Tibial artery (tissue), 4 donors: Measurements from ENCODE around the gene TFB1M.

Experiments used
- DNase-seq, 2 donors: peaks; one replicate each; pipeline ENCODE4 v3.0.0-alpha.2; 2019
- H3K27ac ChIP-seq, 2 donors: fragments of 200-600 bp; sonication (generic) in 1 of 2; 1 replicate in 1 of 2; 2 replicates in 1 of 2; pipeline ENCODE4 v1.5.1; 2018 to 2019; ENCODE audit warnings: mild to moderate bottlenecking in 1 of 2
- H3K27me3 ChIP-seq, 2 donors: fragments of 200-600 bp; sonication (generic) in 1 of 2; one replicate each; pipeline versions ENCODE4 v1.5.1 to v1.6.0; 2016 to 2019
- H3K36me3 ChIP-seq, 3 donors: fragments of 200-600 bp; sonication (generic) in 2 of 3; one replicate each; pipeline ENCODE4 v1.5.1; 2016 to 2019; ENCODE audit warnings: mild to moderate bottlenecking in 2 of 3
- H3K4me1 ChIP-seq, 4 donors: fragments of 200-600 bp; sonication (generic) in 2 of 4; 1 replicate in 3 of 4; 2 replicates in 1 of 4; pipeline ENCODE4 v1.5.1; 2016 to 2019
- H3K4me3 ChIP-seq, 2 donors: fragments of 200-600 bp; sonication (generic) in 1 of 2; 1 replicate in 1 of 2; 2 replicates in 1 of 2; pipeline ENCODE4 v1.5.1; 2018 to 2019; ENCODE audit warnings: mild to moderate bottlenecking in 2 of 2
- H3K9me3 ChIP-seq, 3 donors: fragments of 200-600 bp; sonication (generic) in 1 of 3; one replicate each; pipeline ENCODE4 v1.5.1; 2016 to 2019
- intact Hi-C: fragments of 100-400 bp; cut with DNase I; formaldehyde crosslinking; loops from one replicate; pipeline ENCODE4 v1.15.0; 2023; ENCODE audit warnings: low total_unique reads
- TF ChIP-seq, protein P1 (sequence below), 2 experiments: fragments of 200-600 bp in 1 of 2; fragments of 450-650 bp in 1 of 2; IDR thresholded peaks; one replicate each; pipeline ENCODE4 v1.5.1; 2017 to 2019; ENCODE audit warnings: antibody characterized with exemption in 2 of 2, mild to moderate bottlenecking in 1 of 2, moderate library complexity in 1 of 2

The TFB1M gene

DNA sequence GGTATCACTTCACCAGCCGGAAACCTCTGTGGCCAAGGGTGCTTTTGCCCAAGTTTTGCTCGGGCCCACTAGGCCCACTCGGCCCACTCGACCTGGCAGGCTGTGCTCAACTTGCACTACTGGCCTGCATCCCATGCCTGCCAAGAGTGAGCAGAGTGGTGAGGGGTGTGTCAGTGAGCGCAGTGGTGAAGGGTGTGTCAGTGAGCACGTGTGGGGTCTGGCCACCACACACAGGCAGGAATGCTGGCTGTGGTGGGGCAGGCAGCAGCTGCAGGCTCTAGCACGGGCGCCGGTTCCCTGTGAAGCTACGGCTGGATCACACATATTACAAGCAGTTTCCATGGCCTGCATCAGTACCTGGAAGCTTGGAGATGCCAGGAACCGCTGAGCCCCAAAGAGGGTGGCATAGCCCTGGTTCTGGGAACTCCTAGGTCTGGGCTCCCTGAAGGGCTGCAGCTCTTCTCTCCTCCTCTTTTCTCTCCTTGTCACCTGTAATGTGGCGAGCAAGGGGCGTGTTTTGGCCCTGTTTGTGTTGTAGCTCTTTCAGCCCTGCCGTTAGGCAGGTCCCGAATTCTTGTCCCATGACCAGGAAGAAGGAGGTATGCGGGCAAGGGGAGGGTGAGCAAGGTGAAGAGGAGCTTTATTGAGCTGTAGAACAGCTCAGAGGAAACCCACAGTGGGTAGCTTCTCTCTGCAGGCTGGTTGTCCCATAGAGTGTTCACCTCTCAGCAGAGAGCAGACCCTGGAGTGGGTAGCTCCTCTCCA is 101.5 kb downstream of the TFB1M start:
- Histone ChIP-seq H3K27me3 (no peaks in the 10 kb centered on the region), H3K9me3 (no peaks in the 10 kb centered on the region), H3K4me1 (no peaks in the 10 kb centered on the region), H3K36me3 (no peaks in the 10 kb centered on the region), H3K27ac (no peak overlapping the region), H3K4me3 (no peak overlapping the region)
- no peak for DNase-seq
- intact Hi-C loops: no loop called here
- TF ChIP-seq, protein P1, sequence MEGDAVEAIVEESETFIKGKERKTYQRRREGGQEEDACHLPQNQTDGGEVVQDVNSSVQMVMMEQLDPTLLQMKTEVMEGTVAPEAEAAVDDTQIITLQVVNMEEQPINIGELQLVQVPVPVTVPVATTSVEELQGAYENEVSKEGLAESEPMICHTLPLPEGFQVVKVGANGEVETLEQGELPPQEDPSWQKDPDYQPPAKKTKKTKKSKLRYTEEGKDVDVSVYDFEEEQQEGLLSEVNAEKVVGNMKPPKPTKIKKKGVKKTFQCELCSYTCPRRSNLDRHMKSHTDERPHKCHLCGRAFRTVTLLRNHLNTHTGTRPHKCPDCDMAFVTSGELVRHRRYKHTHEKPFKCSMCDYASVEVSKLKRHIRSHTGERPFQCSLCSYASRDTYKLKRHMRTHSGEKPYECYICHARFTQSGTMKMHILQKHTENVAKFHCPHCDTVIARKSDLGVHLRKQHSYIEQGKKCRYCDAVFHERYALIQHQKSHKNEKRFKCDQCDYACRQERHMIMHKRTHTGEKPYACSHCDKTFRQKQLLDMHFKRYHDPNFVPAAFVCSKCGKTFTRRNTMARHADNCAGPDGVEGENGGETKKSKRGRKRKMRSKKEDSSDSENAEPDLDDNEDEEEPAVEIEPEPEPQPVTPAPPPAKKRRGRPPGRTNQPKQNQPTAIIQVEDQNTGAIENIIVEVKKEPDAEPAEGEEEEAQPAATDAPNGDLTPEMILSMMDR (IDR thresholded peaks at IDR 0.05): no peak

DNA sequence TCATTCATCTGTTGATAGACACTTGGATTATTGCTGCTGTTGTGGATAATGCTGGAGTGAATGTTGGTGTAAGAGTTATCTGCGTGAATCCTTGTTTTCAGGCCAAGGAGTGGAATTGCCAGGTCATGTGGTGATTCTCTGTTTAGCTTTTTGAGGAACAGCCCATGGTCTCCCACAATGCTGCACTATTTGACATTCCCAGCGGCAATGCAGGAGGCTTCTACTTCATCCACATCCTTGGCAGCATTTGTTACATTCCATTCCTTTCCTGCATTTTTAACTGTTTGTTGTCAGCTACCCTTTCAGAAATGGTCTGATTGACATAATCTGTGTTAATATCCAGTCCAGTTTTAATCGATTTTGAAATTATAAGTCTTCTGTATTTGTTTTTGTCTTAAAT is 102.2 kb downstream of the TFB1M start:
- Histone ChIP-seq H3K4me3 (no peak overlapping the region), H3K9me3 (no peaks in the 10 kb centered on the region), H3K4me1 (no peaks in the 10 kb centered on the region), H3K27ac (no peak overlapping the region), H3K27me3 (no peaks in the 10 kb centered on the region), H3K36me3 (no peaks in the 10 kb centered on the region)
- DNase-seq: no peak
- TF ChIP-seq, protein P1 (IDR thresholded peaks at IDR 0.05): no peak
- intact Hi-C loops: no loop called here

- TF ChIP-seq, protein P1 (IDR thresholded peaks at IDR 0.05): no peak
These were observed 107.1 kb downstream of the TFB1M start for GRCh38 chr6:155207223-155207622.

More at GRCh38 chr6:155207223-155207622, 107.1 kb downstream of the TFB1M start:
- Histone ChIP-seq H3K27me3 (no peaks in the 10 kb centered on the region), H3K27ac (no peak overlapping the region), H3K4me3 (no peak overlapping the region), H3K9me3 (no peaks in the 10 kb centered on the region), H3K36me3 (no peaks in the 10 kb centered on the region), H3K4me1 (peaks cover 0 to 8% (median 0%) of the 10 kb centered on the region in 4 donors)
- no peak for DNase-seq
- intact Hi-C loops: no loop called here
